Type B pancreatic cell (in vitro differentiated cells): ENCODE measurements around the gene NTN1. TPM values are rescaled to one million over a fixed set of nuclear protein-coding genes. Genes with fewer than 3 reads are reported as not detected.
"Not testable (repeated sequence)": the region's sequence is repeated elsewhere in the genome, so short reads cannot be mapped to it uniquely, and the experiment has no call there.

Source experiments
- DNase-seq: peaks from one replicate; pipeline ENCODE4 v3.0.0; 2021; ENCODE audit warnings: mixed read lengths; ENCODE audit not compliant: unreplicated experiment; ENCODE audit errors: extremely low spot score
- H3K27ac Mint-ChIP-seq: 2 replicates; pipeline ENCODE4 v1.8.0; 2021; ENCODE audit warnings: mild to moderate bottlenecking, mixed read lengths
- H3K27me3 Mint-ChIP-seq: 2 replicates; pipeline ENCODE4 v1.8.0; 2021; ENCODE audit warnings: mixed read lengths
- H3K36me3 Mint-ChIP-seq: 2 replicates; pipeline ENCODE4 v1.8.0; 2021; ENCODE audit warnings: mixed read lengths
- H3K4me1 Mint-ChIP-seq: one replicate; pipeline ENCODE4 v1.8.0; 2021; ENCODE audit warnings: mixed read lengths; ENCODE audit not compliant: unreplicated experiment
- H3K4me3 Mint-ChIP-seq: 2 replicates; pipeline ENCODE4 v1.8.0; 2021; ENCODE audit warnings: mild to moderate bottlenecking, mixed read lengths
- H3K9me3 Mint-ChIP-seq: 2 replicates; pipeline ENCODE4 v1.8.0; 2021; ENCODE audit warnings: mixed read lengths
- CTCF ChIP-seq: fragments of 200-600 bp; sonication (generic); conservative IDR thresholded peaks from 2 replicates; pipeline ENCODE4 v1.5.0; 2021; ENCODE audit warnings: antibody characterized with exemption, mild to moderate bottlenecking
- total RNA-seq: library from RNA; stranded (reverse); gene quantifications from 2 replicates; pipeline ENCODE4 v1.2.1, GENCODE V29; 2021; ENCODE audit warnings: low replicate concordance

NTN1 gene
- total RNA-seq, 1 donor from 2014 or later = 10.7 TPM

GRCh38 chr17:8985054-8985701 lies 36.1 kb upstream of the NTN1 start:
- Mint-ChIP-seq H3K4me3 (no peak overlapping the region), H3K36me3 (no peaks in the 10 kb centered on the region), H3K27ac (no peak overlapping the region), H3K27me3 (peaks cover 6% of the 10 kb centered on the region), H3K9me3 (peaks cover 9% of the 10 kb centered on the region), H3K4me1 (no peaks in the 10 kb centered on the region)
- no peak for TF ChIP-seq CTCF
- DNase-seq = peak; percentile 25

- no peak overlapping the region for H3K4me3 Mint-ChIP-seq
- H3K4me1 Mint-ChIP-seq = no peaks in the 10 kb centered on the region
- H3K9me3 Mint-ChIP-seq = peaks cover 9% of the 10 kb centered on the region
- H3K36me3 Mint-ChIP-seq = no peaks in the 10 kb centered on the region
- no peak for DNase-seq
- H3K27me3 Mint-ChIP-seq = peaks cover 7% of the 10 kb centered on the region
- no peak for TF ChIP-seq CTCF
- H3K27ac Mint-ChIP-seq = no peak overlapping the region
Observed at GRCh38 chr17:8986295-8986694, 35.0 kb upstream of the NTN1 start.

GRCh38 chr17:8988263-8988935 lies 32.9 kb upstream of the NTN1 start:
- H3K36me3 Mint-ChIP-seq, H3K9me3 Mint-ChIP-seq, H3K4me3 Mint-ChIP-seq, H3K4me1 Mint-ChIP-seq, H3K27ac Mint-ChIP-seq, DNase-seq: not testable (repeated sequence)
- peaks cover 10% of the 10 kb centered on the region for H3K27me3 Mint-ChIP-seq

GRCh38 chr17:8991514-8992285 lies 29.6 kb upstream of the NTN1 start:
- peaks cover 9% of the 10 kb centered on the region for H3K4me1 Mint-ChIP-seq
- no peaks in the 10 kb centered on the region for H3K9me3 Mint-ChIP-seq

GRCh38 chr17:8994319-8994718 lies 27.0 kb upstream of the NTN1 start:
- H3K9me3 Mint-ChIP-seq = no peaks in the 10 kb centered on the region
- peak; percentile 84 for TF ChIP-seq CTCF
- no peaks in the 10 kb centered on the region for H3K36me3 Mint-ChIP-seq
- peak; percentile 83 for DNase-seq
- H3K4me3 Mint-ChIP-seq = no peak overlapping the region
- H3K27me3 Mint-ChIP-seq = peaks cover 21% of the 10 kb centered on the region
- peaks cover 9% of the 10 kb centered on the region for H3K4me1 Mint-ChIP-seq
- peak overlapping the region; percentile 32 for H3K27ac Mint-ChIP-seq

More at GRCh38 chr17:8991514-8992285, 29.6 kb upstream of the NTN1 start:
- no peaks in the 10 kb centered on the region for H3K36me3 Mint-ChIP-seq
- no peak overlapping the region for H3K4me3 Mint-ChIP-seq
- peaks cover 13% of the 10 kb centered on the region for H3K27me3 Mint-ChIP-seq
- DNase-seq = peak; percentile 68
- no peak overlapping the region for H3K27ac Mint-ChIP-seq
- peak; percentile 87 for TF ChIP-seq CTCF

- TF ChIP-seq CTCF = no peak
- Mint-ChIP-seq H3K27ac (no peak overlapping the region), H3K4me3 (no peak overlapping the region), H3K4me1 (peaks cover 9% of the 10 kb centered on the region), H3K36me3 (no peaks in the 10 kb centered on the region), H3K9me3 (no peaks in the 10 kb centered on the region), H3K27me3 (peaks cover 28% of the 10 kb centered on the region)
- no peak for DNase-seq
Observed at GRCh38 chr17:8995711-8996110, 25.6 kb upstream of the NTN1 start.
